ENCODE data around the gene WNT5A.
A peak's percentile ranks its signal among the peaks of the same experiment; 100 is the strongest.

Gene WNT5A

GRCh38 chr3:55486101-55486856, 827 bp downstream of the WNT5A start (continued):
- TF ChIP-seq PRDM10 (tag by site-specific recombination; IDR thresholded peaks at IDR 0.05) (peak; percentile 87), ZNF2 (tag by site-specific recombination; IDR thresholded peaks at IDR 0.05) (no peak), ZNF114 (tag by site-specific recombination; IDR thresholded peaks at IDR 0.05) (no peak), ZBTB20 (tag by site-specific recombination; IDR thresholded peaks at IDR 0.05) (peak; percentile 74; the same call in 1 of the 2 replicates), ZEB2 (tag by site-specific recombination; IDR thresholded peaks at IDR 0.05) (peak; percentile 69), ZBTB10 (tag by site-specific recombination; IDR thresholded peaks at IDR 0.05) (peak; percentile 74), ZNF433 (tag by site-specific recombination; IDR thresholded peaks at IDR 0.05; ENCODE audit: low read depth) (no peak), ZNF768 (tag by site-specific recombination; IDR thresholded peaks at IDR 0.05) (no peak), OSR2 (tag by site-specific recombination; IDR thresholded peaks at IDR 0.05) (peak; percentile 28; the same call in 1 of the 2 replicates), SP2 (tag by site-specific recombination; IDR thresholded peaks at IDR 0.05) (0 out of 2 replicates have a peak, but pooled peaks have one; percentile 17), ZBTB44 (tag by site-specific recombination; IDR thresholded peaks at IDR 0.05) (no peak), PRDM4 (tag by site-specific recombination; IDR thresholded peaks at IDR 0.05) (0 out of 2 replicates have a peak, but pooled peaks have one; percentile 13), FEZF1 (tag by site-specific recombination; IDR thresholded peaks at IDR 0.05) (peak; percentile 63), ZIC2 (tag by site-specific recombination; IDR thresholded peaks at IDR 0.05) (peak; percentile 68), SP7 (tag by site-specific recombination; IDR thresholded peaks at IDR 0.05) (peak; percentile 41; the same call in 1 of the 2 replicates), ZNF169 (tag by site-specific recombination; IDR thresholded peaks at IDR 0.05) (no peak), ZNF324 (tag by site-specific recombination; IDR thresholded peaks at IDR 0.05) (no peak; the same call in 1 of the 2 replicates), ZBTB21 (tag by site-specific recombination; IDR thresholded peaks at IDR 0.05) (no peak), ZBTB48 (tag by site-specific recombination; IDR thresholded peaks at IDR 0.05) (peak; percentile 26; the same call in 1 of the 2 replicates), ZNF280D (tag by site-specific recombination; IDR thresholded peaks at IDR 0.05) (no peak), ZNF560 (tag by site-specific recombination; IDR thresholded peaks at IDR 0.05; ENCODE audit: borderline replicate concordance) (no peak), ZNF148 (tag by site-specific recombination; IDR thresholded peaks at IDR 0.05; ENCODE audit: borderline replicate concordance) (no peak), GLI4 (tag by site-specific recombination; IDR thresholded peaks at IDR 0.05) (no peak)

All from HEK293 (cell line).